ENCODE results near the gene WNT9B. TPM values are rescaled to one million over a fixed set of nuclear protein-coding genes. Genes with fewer than 3 reads are reported as not detected.
A peak's percentile ranks its signal among the peaks of the same experiment; 100 is the strongest.

Gene WNT9B
- total and polyA plus RNA-seq, 5 donors from 2014 or later: not detected

- H3K27me3 ChIP-seq (ENCODE audit: control insufficient read depth, insufficient read depth, low read length): peaks cover 6% of the 10 kb centered on the region
- Mint-ChIP-seq H3K9me3 (no peaks in the 10 kb centered on the region), H3K27me3 (peaks cover 62% of the 10 kb centered on the region), H3K36me3 (no peaks in the 10 kb centered on the region), H3K4me1 (peaks cover 0 to 5% (median 0%) of the 10 kb centered on the region in 4 donors), H3K27ac (no peak overlapping the region), H3K4me3 (no peak overlapping the region)
- H3K9me3 ChIP-seq (ENCODE audit: control insufficient read depth in 2 of 2, low read length in 2 of 2): no peaks in the 10 kb centered on the region
- peaks cover 3% of the 10 kb centered on the region for H3K4me1 ChIP-seq (ENCODE audit: control insufficient read depth, insufficient read depth, low read length, poor library complexity, severe bottlenecking)
- no peak for DNase-seq
- no peak overlapping the region for H3K4me3 ChIP-seq (ENCODE audit: low read depth, low read length)
- no peak for ATAC-seq (ENCODE audit: low read depth in 2 of 2)
- no peaks in the 10 kb centered on the region for H3K36me3 ChIP-seq (ENCODE audit: control insufficient read depth, insufficient read depth, low read length)
- H3K27ac ChIP-seq (ENCODE audit: insufficient read depth, low read length, poor library complexity, severe bottlenecking): no peak overlapping the region
Measured at GRCh38 chr17:46826116-46826515, 25.3 kb upstream of the WNT9B start.

- Histone ChIP-seq H3K27me3 (ENCODE audit: control insufficient read depth, insufficient read depth, low read length) (peaks cover 3% of the 10 kb centered on the region), H3K4me1 (ENCODE audit: control insufficient read depth, insufficient read depth, low read length, poor library complexity, severe bottlenecking) (peaks cover 3% of the 10 kb centered on the region), H3K27ac (ENCODE audit: insufficient read depth, low read length, poor library complexity, severe bottlenecking) (no peak overlapping the region), H3K36me3 (ENCODE audit: control insufficient read depth, insufficient read depth, low read length) (no peaks in the 10 kb centered on the region), H3K9me3 (ENCODE audit: control insufficient read depth in 2 of 2, low read length in 2 of 2) (no peaks in the 10 kb centered on the region), H3K4me3 (ENCODE audit: low read depth, low read length) (no peak overlapping the region)
- DNase-seq: no peak
- Mint-ChIP-seq H3K4me1 (no peaks in the 10 kb centered on the region), H3K27me3 (peaks cover 51% of the 10 kb centered on the region), H3K4me3 (no peak overlapping the region), H3K36me3 (no peaks in the 10 kb centered on the region), H3K9me3 (no peaks in the 10 kb centered on the region), H3K27ac (no peak overlapping the region)
- ATAC-seq (ENCODE audit: low read depth in 2 of 2): no peak
Measured at GRCh38 chr17:46827274-46827673, 24.1 kb upstream of the WNT9B start.

- no peak for DNase-seq
- Mint-ChIP-seq H3K4me3 (no peak overlapping the region), H3K36me3 (no peaks in the 10 kb centered on the region)
Measured at GRCh38 chr17:46831573-46832330, 19.6 kb upstream of the WNT9B start.

DNA sequence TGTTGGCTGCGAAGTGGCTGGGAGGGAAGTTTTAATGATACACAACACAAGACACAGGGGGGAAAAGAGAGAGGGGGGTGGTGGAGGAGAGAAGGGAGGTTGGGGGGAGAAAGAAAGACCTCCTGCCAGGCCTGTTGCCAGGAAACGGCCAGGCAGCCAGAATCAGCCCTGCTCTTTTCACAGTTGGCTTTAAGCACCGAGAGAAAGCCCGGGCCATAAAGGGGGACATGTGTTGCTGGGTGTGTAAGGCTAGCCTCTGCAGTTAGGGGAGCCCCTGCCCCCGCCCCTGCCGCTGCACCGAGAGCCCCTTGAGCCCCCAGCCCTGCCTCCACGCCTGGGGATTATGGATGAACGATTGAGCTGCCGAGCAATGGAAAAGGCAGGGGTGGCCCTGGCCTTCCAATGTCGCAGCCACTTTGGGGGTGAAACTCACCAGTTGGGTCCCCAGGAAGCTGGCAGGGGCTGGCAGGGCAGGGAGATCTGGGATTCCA is 19.0 kb upstream of the WNT9B start:
- H3K27me3 ChIP-seq (ENCODE audit: control insufficient read depth, insufficient read depth, low read length): no peaks in the 10 kb centered on the region
- Mint-ChIP-seq H3K27ac (no peak overlapping the region), H3K27me3 (peaks cover 23% of the 10 kb centered on the region), H3K36me3 (no peaks in the 10 kb centered on the region), H3K9me3 (no peaks in the 10 kb centered on the region), H3K4me1 (peaks cover 0 to 4% (median 2%) of the 10 kb centered on the region in 4 donors), H3K4me3 (no peak overlapping the region)
- no peaks in the 10 kb centered on the region for H3K36me3 ChIP-seq (ENCODE audit: control insufficient read depth, insufficient read depth, low read length)
- DNase-seq (no peak), ATAC-seq (ENCODE audit: low read depth in 2 of 2) (no peak)
- no peaks in the 10 kb centered on the region for H3K9me3 ChIP-seq (ENCODE audit: control insufficient read depth in 2 of 2, low read length in 2 of 2)
- no peak overlapping the region for H3K4me3 ChIP-seq (ENCODE audit: low read depth, low read length)
- no peak overlapping the region for H3K27ac ChIP-seq (ENCODE audit: insufficient read depth, low read length, poor library complexity, severe bottlenecking)
- H3K4me1 ChIP-seq (ENCODE audit: control insufficient read depth, insufficient read depth, low read length, poor library complexity, severe bottlenecking): no peaks in the 10 kb centered on the region

More at GRCh38 chr17:46831573-46832330, 19.6 kb upstream of the WNT9B start:
- Mint-ChIP-seq H3K9me3 (no peaks in the 10 kb centered on the region), H3K27ac (no peak overlapping the region), H3K4me1 (peaks cover 0 to 4% (median 2%) of the 10 kb centered on the region in 4 donors), H3K27me3 (peaks cover 27% of the 10 kb centered on the region)
- Histone ChIP-seq H3K27me3 (ENCODE audit: control insufficient read depth, insufficient read depth, low read length) (no peaks in the 10 kb centered on the region), H3K27ac (ENCODE audit: insufficient read depth, low read length, poor library complexity, severe bottlenecking) (no peak overlapping the region), H3K4me3 (ENCODE audit: low read depth, low read length) (no peak overlapping the region), H3K4me1 (ENCODE audit: control insufficient read depth, insufficient read depth, low read length, poor library complexity, severe bottlenecking) (no peaks in the 10 kb centered on the region), H3K9me3 (ENCODE audit: control insufficient read depth in 2 of 2, low read length in 2 of 2) (no peaks in the 10 kb centered on the region), H3K36me3 (ENCODE audit: control insufficient read depth, insufficient read depth, low read length) (no peaks in the 10 kb centered on the region)
- peak in 1 of 2 donors; percentile 16 for ATAC-seq (ENCODE audit: low read depth in 2 of 2)

DNA sequence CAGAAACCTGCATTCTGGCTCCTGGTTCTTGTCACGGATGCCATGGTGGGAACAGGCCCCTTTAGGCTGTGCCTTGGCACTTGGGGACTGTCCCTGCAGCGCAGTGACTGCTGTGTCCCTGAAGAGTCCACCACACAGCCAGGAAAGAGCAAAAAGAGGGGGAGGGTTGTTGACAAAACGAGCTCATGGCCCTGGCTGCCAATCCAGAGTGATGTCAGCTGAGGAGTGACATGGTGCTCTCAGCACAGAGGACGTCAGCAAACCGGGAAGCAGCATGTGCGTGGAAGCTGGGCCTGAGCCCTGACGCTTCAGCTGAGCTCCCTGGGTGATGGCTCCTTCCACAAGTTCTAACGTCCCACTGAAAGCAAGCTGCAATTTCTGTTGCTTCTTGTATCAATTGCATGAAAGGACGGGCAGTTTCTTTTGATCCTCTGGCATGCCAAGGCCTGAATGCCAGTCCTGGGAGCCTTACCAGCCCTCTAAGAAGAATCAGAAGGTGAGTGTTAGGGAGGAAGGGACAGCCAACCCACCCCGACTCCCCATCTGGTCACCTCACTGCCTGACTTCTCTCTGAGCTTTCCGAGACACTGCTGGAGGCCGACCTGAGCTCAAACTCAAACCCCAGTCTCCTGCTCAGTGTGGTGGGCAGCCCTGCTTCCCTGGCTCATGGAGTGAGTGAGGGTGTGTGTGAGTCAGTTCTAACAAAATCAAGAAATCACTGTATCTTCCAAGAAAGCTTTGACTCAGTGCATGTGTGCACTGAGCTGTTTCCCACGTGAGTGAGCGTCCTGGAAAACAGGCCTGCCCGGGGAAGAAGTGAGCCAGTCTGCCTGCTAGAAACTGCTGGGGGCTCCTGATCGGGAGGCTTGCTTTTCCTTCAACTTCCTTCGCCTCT is 18.2 kb upstream of the WNT9B start:
- Histone ChIP-seq H3K4me3 (ENCODE audit: low read depth, low read length) (no peak overlapping the region), H3K27me3 (ENCODE audit: control insufficient read depth, insufficient read depth, low read length) (no peaks in the 10 kb centered on the region), H3K4me1 (ENCODE audit: control insufficient read depth, insufficient read depth, low read length, poor library complexity, severe bottlenecking) (no peaks in the 10 kb centered on the region), H3K9me3 (ENCODE audit: control insufficient read depth in 2 of 2, low read length in 2 of 2) (no peaks in the 10 kb centered on the region), H3K36me3 (ENCODE audit: control insufficient read depth, insufficient read depth, low read length) (no peaks in the 10 kb centered on the region), H3K27ac (ENCODE audit: insufficient read depth, low read length, poor library complexity, severe bottlenecking) (no peak overlapping the region)
- peaks cover 18% of the 10 kb centered on the region for H3K27me3 Mint-ChIP-seq
- peaks cover 0 to 4% (median 2%) of the 10 kb centered on the region in 4 donors for H3K4me1 Mint-ChIP-seq
- no peak for ATAC-seq (ENCODE audit: low read depth in 2 of 2)
- H3K9me3 Mint-ChIP-seq: no peaks in the 10 kb centered on the region
- H3K4me3 Mint-ChIP-seq: peak overlapping the region in 1 of 4 donors; percentile 51
- no peak overlapping the region for H3K27ac Mint-ChIP-seq
- H3K36me3 Mint-ChIP-seq: no peaks in the 10 kb centered on the region
- no peak for DNase-seq

DNA sequence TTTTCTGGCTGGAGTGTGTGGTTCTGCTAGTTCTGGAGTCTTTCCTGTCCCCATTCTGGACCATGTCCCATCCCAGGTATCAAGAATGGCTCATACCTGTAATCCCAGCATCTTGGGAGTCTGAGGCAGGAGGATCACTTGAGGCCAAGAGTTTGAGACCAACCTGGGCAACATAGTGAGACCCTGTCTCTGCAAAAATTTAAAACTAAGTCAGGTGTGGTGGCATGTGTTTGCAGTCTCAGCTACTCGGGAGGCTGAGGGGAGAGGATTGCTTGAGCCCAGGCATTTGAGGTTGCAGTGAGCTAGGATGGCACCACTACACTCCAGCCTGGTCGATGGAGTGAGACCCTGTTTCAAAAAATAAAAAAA is 17.6 kb upstream of the WNT9B start:
- H3K4me3 Mint-ChIP-seq: no peak overlapping the region
- no peak overlapping the region for H3K27ac Mint-ChIP-seq
- Histone ChIP-seq H3K4me1 (ENCODE audit: control insufficient read depth, insufficient read depth, low read length, poor library complexity, severe bottlenecking) (no peaks in the 10 kb centered on the region), H3K27ac (ENCODE audit: insufficient read depth, low read length, poor library complexity, severe bottlenecking) (no peak overlapping the region), H3K36me3 (ENCODE audit: control insufficient read depth, insufficient read depth, low read length) (no peaks in the 10 kb centered on the region), H3K9me3 (ENCODE audit: control insufficient read depth in 2 of 2, low read length in 2 of 2) (no peaks in the 10 kb centered on the region), H3K4me3 (ENCODE audit: low read depth, low read length) (no peak overlapping the region), H3K27me3 (ENCODE audit: control insufficient read depth, insufficient read depth, low read length) (no peaks in the 10 kb centered on the region)
- no peak for DNase-seq
- H3K27me3 Mint-ChIP-seq: peaks cover 17% of the 10 kb centered on the region
- H3K9me3 Mint-ChIP-seq: no peaks in the 10 kb centered on the region
- no peak for ATAC-seq (ENCODE audit: low read depth in 2 of 2)
- H3K36me3 Mint-ChIP-seq: no peaks in the 10 kb centered on the region
- peaks cover 0 to 4% (median 2%) of the 10 kb centered on the region in 4 donors for H3K4me1 Mint-ChIP-seq

DNA sequence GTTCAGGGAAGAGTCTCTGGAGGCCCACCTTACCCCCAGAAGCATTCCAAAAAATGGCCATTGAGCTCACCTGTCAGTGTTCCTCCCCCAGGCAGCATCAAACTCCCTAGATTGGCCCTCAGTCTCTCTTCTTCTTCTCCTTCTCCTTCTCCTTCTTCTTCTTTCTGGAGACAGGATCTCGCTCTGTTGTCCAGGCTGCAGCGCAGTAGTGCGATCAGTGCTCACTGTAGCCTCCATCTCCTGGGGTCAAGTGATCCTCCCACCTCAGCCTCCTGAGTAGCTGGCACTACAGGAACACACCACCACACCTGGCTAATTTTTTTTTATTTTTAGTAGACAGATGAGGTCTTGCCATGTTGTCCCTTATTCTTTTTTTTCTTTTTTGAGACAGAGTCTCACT is 16.5 kb upstream of the WNT9B start:
- Mint-ChIP-seq H3K27me3 (peaks cover 15% of the 10 kb centered on the region), H3K4me1 (peaks cover 0 to 4% (median 2%) of the 10 kb centered on the region in 4 donors), H3K4me3 (no peak overlapping the region), H3K36me3 (no peaks in the 10 kb centered on the region), H3K27ac (peak overlapping the region in 1 of 3 donors; percentile 74), H3K9me3 (peaks cover 0 to 2% (median 0%) of the 10 kb centered on the region in 7 donors)
- Histone ChIP-seq H3K9me3 (ENCODE audit: control insufficient read depth in 2 of 2, low read length in 2 of 2) (no peaks in the 10 kb centered on the region), H3K4me3 (ENCODE audit: low read depth, low read length) (no peak overlapping the region), H3K36me3 (ENCODE audit: control insufficient read depth, insufficient read depth, low read length) (no peaks in the 10 kb centered on the region), H3K27ac (ENCODE audit: insufficient read depth, low read length, poor library complexity, severe bottlenecking) (no peak overlapping the region), H3K4me1 (ENCODE audit: control insufficient read depth, insufficient read depth, low read length, poor library complexity, severe bottlenecking) (no peaks in the 10 kb centered on the region), H3K27me3 (ENCODE audit: control insufficient read depth, insufficient read depth, low read length) (no peaks in the 10 kb centered on the region)
- no peak for DNase-seq
- ATAC-seq (ENCODE audit: low read depth in 2 of 2): no peak

All from CD4-positive, CD25-positive, alpha-beta regulatory T cell (primary cell).